Testis (tissue), 3 donors: Measurements from ENCODE around the gene ACTL9. TPM values are rescaled to one million over a fixed set of nuclear protein-coding genes. Genes with fewer than 3 reads are reported as not detected.
A peak's percentile ranks its signal among the peaks of the same experiment; 100 is the strongest.

ENCODE experiments used
- DNase-seq: peaks from one replicate; pipeline ENCODE4 v3.0.0-alpha.2; 2019
- H3K27ac ChIP-seq, 2 donors: fragments of 200-600 bp; sonication (generic); one replicate each; pipeline ENCODE4 v1.5.1; 2019
- H3K27me3 ChIP-seq: fragments of 200-600 bp; sonication (generic); one replicate; pipeline ENCODE4 v1.5.1; 2019
- H3K36me3 ChIP-seq: fragments of 200-600 bp; sonication (generic); one replicate; pipeline ENCODE4 v1.5.1; 2017; ENCODE audit warnings: low read depth; ENCODE audit errors: missing control alignments
- H3K4me1 ChIP-seq: fragments of 200-600 bp; sonication (generic); one replicate; pipeline ENCODE4 v1.5.1; 2019
- H3K4me3 ChIP-seq, 2 donors: fragments of 200-600 bp; sonication (generic); one replicate each; pipeline ENCODE4 v1.5.1; 2017 to 2019
- H3K9me3 ChIP-seq: fragments of 200-600 bp; sonication (generic); one replicate; pipeline ENCODE4 v1.5.1; 2017
- POLR2A ChIP-seq: fragments of 450-650 bp; IDR thresholded peaks from one replicate; pipeline ENCODE4 v1.6.1; 2017; ENCODE audit warnings: antibody characterized with exemption, mild to moderate bottlenecking, moderate library complexity
- WGBS, 2 donors: methylation state at CpG; one replicate each; pipeline ENCODE4 v1.1.5; 2018; 5-methylcytosine and 5-hydroxymethylcytosine counted together
- intact Hi-C: fragments of 100-400 bp; cut with DNase I; formaldehyde crosslinking; loops from one replicate; pipeline ENCODE4 v1.15.1; 2023; ENCODE audit warnings: low total_unique reads
- polyA plus RNA-seq: library from polyadenylated mRNA; stranded (reverse); fragments of 350-450 nt; fragmentation: Illumina TruSeq; extraction: RNeasy Lipid Tissue Mini Kit (QIAGEN cat#74804); gene quantifications from one replicate; pipeline ENCODE4 v1.2.3, GENCODE V29; 2014; ENCODE audit warnings: low read depth, low replicate concordance; ENCODE audit not compliant: insufficient read depth
- total RNA-seq, 2 donors: library from RNA; depleted of rRNA; stranded (reverse); fragments of >200 nt; gene quantifications; one replicate each; pipeline ENCODE4 v1.2.3, GENCODE V29; 2016
- TF ChIP-seq, protein P1 (sequence below), 3 experiments: fragments of 450-650 bp in 2 of 3; fragments of 200-600 bp in 1 of 3; sonication (generic) in 1 of 3; IDR thresholded peaks; one replicate each; pipeline ENCODE4 v1.5.1; 2016 to 2019; ENCODE audit warnings: antibody characterized with exemption in 3 of 3, mild to moderate bottlenecking in 2 of 3, moderate library complexity in 1 of 3

ACTL9 gene
- total and polyA plus RNA-seq, 3 donors from 2014 or later: 54.9 to 126 (median 122) TPM

GRCh38 chr19:8662263-8662662, 36.3 kb downstream of the ACTL9 start:
- H3K27me3 ChIP-seq: no peaks in the 10 kb centered on the region
- no peaks in the 10 kb centered on the region for H3K4me1 ChIP-seq
- TF ChIP-seq, protein P1, sequence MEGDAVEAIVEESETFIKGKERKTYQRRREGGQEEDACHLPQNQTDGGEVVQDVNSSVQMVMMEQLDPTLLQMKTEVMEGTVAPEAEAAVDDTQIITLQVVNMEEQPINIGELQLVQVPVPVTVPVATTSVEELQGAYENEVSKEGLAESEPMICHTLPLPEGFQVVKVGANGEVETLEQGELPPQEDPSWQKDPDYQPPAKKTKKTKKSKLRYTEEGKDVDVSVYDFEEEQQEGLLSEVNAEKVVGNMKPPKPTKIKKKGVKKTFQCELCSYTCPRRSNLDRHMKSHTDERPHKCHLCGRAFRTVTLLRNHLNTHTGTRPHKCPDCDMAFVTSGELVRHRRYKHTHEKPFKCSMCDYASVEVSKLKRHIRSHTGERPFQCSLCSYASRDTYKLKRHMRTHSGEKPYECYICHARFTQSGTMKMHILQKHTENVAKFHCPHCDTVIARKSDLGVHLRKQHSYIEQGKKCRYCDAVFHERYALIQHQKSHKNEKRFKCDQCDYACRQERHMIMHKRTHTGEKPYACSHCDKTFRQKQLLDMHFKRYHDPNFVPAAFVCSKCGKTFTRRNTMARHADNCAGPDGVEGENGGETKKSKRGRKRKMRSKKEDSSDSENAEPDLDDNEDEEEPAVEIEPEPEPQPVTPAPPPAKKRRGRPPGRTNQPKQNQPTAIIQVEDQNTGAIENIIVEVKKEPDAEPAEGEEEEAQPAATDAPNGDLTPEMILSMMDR (IDR thresholded peaks at IDR 0.05): no peak
- TF ChIP-seq POLR2A: no peak
- 75 to 81% methylated on average over 4 of the region's 4 CpGs for WGBS, 2 donors
- H3K4me3 ChIP-seq: no peak overlapping the region
- intact Hi-C loops: no loop called here
- no peak overlapping the region for H3K27ac ChIP-seq
- no peaks in the 10 kb centered on the region for H3K36me3 ChIP-seq
- no peaks in the 10 kb centered on the region for H3K9me3 ChIP-seq
- DNase-seq: no peak

GRCh38 chr19:8659905-8660304, 38.7 kb downstream of the ACTL9 start:
- no peaks in the 10 kb centered on the region for H3K4me1 ChIP-seq
- WGBS, 2 donors: 65 to 72% methylated on average over 5 to 7 of the region's 7 CpGs
- H3K9me3 ChIP-seq: no peaks in the 10 kb centered on the region
- intact Hi-C loops: no loop called here
- H3K27me3 ChIP-seq: no peaks in the 10 kb centered on the region
- no peak overlapping the region for H3K4me3 ChIP-seq
- DNase-seq: no peak
- no peaks in the 10 kb centered on the region for H3K36me3 ChIP-seq
- no peak for TF ChIP-seq POLR2A
- TF ChIP-seq, protein P1 (IDR thresholded peaks at IDR 0.05): no peak
- no peak overlapping the region for H3K27ac ChIP-seq

DNA sequence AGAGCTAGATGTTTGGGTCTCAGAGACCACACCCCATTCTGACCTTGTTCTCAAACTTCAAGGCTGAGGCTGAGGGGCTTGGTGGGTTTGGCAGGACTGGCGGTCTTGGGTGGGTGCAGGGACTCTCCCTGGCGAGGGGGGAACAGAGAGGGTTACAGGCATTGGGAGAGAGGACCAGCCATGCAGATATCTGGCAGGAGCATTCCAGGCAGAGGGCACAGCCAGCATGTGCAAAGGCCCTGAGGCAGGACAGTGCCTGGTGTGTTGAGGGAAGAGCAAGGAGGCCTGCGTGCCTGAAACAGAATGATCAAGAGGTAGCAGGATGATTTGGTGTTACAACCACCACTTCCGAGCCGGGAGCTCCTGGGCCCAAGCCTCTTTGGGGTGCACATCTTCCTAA, 40.7 kb downstream of the ACTL9 start:
- no peak for TF ChIP-seq POLR2A
- TF ChIP-seq, protein P1 (IDR thresholded peaks at IDR 0.05): no peak
- no peak for DNase-seq
- no peaks in the 10 kb centered on the region for H3K27me3 ChIP-seq
- WGBS, 2 donors: 73 to 76% methylated on average over 5 of the region's 5 CpGs
- intact Hi-C loops: no loop called here
- H3K36me3 ChIP-seq: no peaks in the 10 kb centered on the region
- no peak overlapping the region for H3K4me3 ChIP-seq
- no peak overlapping the region for H3K27ac ChIP-seq
- no peaks in the 10 kb centered on the region for H3K4me1 ChIP-seq
- no peaks in the 10 kb centered on the region for H3K9me3 ChIP-seq

DNA sequence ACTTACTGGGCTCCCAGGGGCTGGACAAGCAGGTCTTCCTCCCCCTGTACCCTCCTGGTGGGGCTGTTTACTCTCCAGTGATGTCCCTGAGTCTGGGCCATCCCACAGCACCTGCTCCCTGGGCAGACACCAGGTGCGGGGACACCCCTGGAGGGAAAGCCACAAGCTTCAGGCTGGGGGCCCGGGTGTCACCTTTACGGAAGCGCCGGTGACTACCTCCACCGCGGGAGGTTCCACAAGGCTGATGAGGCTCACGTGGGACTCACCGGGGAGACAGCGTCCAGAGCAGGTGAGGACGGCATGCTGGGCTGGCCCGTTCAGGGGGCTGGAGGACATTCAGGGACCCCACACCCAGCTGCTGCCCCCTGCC, 43.3 kb downstream of the ACTL9 start:
- Histone ChIP-seq H3K9me3 (no peaks in the 10 kb centered on the region), H3K27me3 (no peaks in the 10 kb centered on the region), H3K4me1 (no peaks in the 10 kb centered on the region), H3K27ac (no peak overlapping the region), H3K4me3 (no peak overlapping the region), H3K36me3 (no peaks in the 10 kb centered on the region)
- intact Hi-C loops: no loop called here
- no peak for DNase-seq
- whole genome bisulfite sequencing, 2 donors: 54 to 81% methylated on average over 2 to 12 of the region's 12 CpGs
- TF ChIP-seq POLR2A: no peak
- TF ChIP-seq, protein P1 (IDR thresholded peaks at IDR 0.05): no peak

DNA sequence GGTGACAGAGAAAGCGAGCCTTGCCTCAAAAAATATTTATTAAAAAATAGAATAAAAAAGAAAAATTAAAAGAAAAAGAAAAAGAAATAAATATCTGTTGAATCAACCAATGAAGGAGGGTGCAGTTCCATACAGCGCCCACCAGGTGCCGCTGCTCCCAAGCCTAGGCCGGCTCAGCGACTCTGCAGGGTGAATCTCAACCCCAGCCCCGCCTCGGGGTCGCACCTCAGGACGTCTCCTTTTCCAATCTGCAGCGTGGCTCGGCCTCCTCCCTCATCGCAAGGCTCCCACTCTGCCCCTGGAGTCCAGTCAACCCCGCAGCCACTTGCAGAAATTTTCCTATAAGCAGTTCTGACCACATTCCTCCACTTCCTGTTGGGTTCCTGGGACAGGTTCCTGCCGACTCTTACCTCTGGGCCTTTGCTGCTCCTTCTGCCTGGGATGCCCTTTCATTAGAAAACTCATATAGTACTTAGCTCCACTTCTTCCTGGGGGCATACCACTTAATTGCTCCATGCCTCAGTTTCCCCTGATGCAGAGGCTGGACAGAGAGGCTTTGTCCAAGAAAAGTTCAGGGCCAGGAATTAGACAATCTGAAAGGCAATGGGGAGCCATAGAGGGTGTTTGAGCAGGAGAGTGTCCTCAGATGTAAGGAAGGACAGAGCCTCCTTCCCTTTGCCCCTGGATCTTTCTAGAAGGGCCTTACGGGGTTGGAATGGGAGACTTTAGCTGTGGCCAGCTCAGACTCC, 43.8 kb downstream of the ACTL9 start:
- no peak for TF ChIP-seq POLR2A
- TF ChIP-seq, protein P1 (IDR thresholded peaks at IDR 0.05): peak; percentile 80 to 100 (median 81)
- 4 to 5% methylated on average over 15 of the region's 15 CpGs for WGBS, 2 donors
- Histone ChIP-seq H3K36me3 (no peaks in the 10 kb centered on the region), H3K27me3 (no peaks in the 10 kb centered on the region), H3K4me3 (no peak overlapping the region), H3K4me1 (no peaks in the 10 kb centered on the region), H3K9me3 (no peaks in the 10 kb centered on the region), H3K27ac (no peak overlapping the region)
- DNase-seq: peak; percentile 58
- intact Hi-C loops: no loop called here
